ENCODE data around the gene ABCG5.

Gene ABCG5

GRCh38 chr2:43810452-43810851 is 28.2 kb downstream of the ABCG5 start:
- no peak overlapping the region for H3K4me3 ChIP-seq (ENCODE audit: low read length)
- no peak for TF ChIP-seq ZNF274 (IDR thresholded peaks at IDR 0.05; ENCODE audit: low read depth, low read length)

DNA sequence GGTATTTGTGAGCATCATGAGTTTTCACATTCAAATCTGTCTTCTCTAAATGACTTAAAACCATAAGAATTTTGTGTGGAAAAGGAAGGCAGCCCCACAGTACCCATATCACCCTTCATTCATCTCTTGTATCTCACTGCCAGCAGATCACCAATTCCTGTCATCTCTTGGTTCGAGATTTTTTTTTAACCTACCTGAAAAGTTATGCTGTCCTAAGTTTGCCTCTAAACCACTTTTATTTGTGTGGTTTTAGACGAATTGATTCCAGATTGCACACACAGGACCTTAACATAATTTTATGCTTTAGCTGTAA is 32.0 kb downstream of the ABCG5 start:
- no peak for TF ChIP-seq ZNF274 (IDR thresholded peaks at IDR 0.05; ENCODE audit: low read depth, low read length)

GRCh38 chr2:43803113-43803512 is 35.5 kb downstream of the ABCG5 start:
- TF ChIP-seq ZNF274 (IDR thresholded peaks at IDR 0.05; ENCODE audit: low read depth, low read length), result no peak
- H3K4me3 ChIP-seq (ENCODE audit: low read length), result no peak overlapping the region

More for the DNA sequence above, 32.0 kb downstream of the ABCG5 start:
- H3K4me3 ChIP-seq (ENCODE audit: low read length), result no peak overlapping the region

DNA sequence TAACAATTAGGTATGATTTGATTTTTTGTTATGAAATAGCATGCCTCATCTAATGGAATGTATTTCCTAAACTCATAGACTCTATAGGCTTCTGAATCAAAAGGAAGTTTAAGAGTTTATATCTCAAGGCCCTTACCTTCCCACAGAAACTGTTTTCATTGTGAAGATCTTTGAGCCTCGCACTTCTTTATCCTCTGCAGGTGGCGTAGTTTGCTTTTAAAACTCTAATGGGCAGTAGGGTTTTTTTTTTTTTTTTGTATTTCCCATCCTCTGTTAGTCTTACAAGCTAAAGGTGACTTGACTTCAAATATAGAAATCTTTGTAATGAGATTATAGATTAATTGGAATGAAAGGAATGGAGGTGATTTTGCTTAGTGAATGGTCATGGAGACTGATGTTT is 36.5 kb downstream of the ABCG5 start:
- no peak for TF ChIP-seq ZNF274 (IDR thresholded peaks at IDR 0.05; ENCODE audit: low read depth, low read length)
- H3K4me3 ChIP-seq (ENCODE audit: low read length), result no peak overlapping the region

GRCh38 chr2:43800894-43801293 is 37.7 kb downstream of the ABCG5 start:
- H3K4me3 ChIP-seq (ENCODE audit: low read length), result no peak overlapping the region
- TF ChIP-seq ZNF274 (IDR thresholded peaks at IDR 0.05; ENCODE audit: low read depth, low read length), result no peak

DNA sequence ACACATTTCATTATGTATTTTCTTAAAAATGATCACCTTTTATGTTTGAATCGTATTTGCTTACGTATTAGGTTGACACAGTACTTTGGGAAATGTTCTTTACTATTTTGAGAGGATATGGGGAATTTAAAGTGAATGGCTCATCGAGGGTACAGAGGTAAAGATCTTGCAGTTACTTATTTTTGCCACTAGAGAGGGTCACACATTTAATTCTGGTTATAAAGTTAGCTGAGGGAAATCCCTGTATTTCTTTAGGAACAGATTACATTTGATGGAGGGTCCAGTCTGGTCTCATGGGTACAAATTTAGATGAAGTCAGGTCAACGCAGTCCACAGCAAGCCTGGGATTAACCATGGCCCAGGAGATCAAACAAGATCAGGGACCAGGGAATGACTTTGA is 40.3 kb downstream of the ABCG5 start:
- no peak overlapping the region for H3K4me3 ChIP-seq (ENCODE audit: low read length)
- TF ChIP-seq ZNF274 (IDR thresholded peaks at IDR 0.05; ENCODE audit: low read depth, low read length), result no peak

- no peak overlapping the region for H3K4me3 ChIP-seq (ENCODE audit: low read length)
- no peak for TF ChIP-seq ZNF274 (IDR thresholded peaks at IDR 0.05; ENCODE audit: low read depth, low read length)
These were observed 42.4 kb downstream of the ABCG5 start for GRCh38 chr2:43796206-43796605.

GRCh38 chr2:43794956-43795355 is 43.7 kb downstream of the ABCG5 start:
- no peak for TF ChIP-seq ZNF274 (IDR thresholded peaks at IDR 0.05; ENCODE audit: low read depth, low read length)
- H3K4me3 ChIP-seq (ENCODE audit: low read length), result no peak overlapping the region

DNA sequence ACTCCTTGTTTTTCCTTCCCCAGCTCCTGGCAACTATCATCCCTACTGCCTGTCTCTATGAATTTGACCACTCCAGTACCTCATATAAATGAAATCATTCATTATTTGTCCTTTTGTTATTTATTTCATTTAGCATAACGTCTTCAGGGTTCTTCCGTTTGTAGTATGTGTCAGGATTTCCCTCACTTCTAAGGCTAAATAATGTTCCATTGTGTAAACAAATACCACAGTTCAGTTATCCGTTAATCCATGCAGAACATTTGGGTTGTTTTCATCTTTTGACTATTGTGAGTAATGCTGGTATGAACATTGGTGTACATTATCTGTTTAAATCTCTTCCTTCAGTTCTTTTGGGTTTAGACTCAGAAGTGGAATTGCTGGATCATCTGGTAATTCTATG is 46.0 kb downstream of the ABCG5 start:
- TF ChIP-seq ZNF274 (IDR thresholded peaks at IDR 0.05; ENCODE audit: low read depth, low read length), result no peak
- no peak overlapping the region for H3K4me3 ChIP-seq (ENCODE audit: low read length)

DNA sequence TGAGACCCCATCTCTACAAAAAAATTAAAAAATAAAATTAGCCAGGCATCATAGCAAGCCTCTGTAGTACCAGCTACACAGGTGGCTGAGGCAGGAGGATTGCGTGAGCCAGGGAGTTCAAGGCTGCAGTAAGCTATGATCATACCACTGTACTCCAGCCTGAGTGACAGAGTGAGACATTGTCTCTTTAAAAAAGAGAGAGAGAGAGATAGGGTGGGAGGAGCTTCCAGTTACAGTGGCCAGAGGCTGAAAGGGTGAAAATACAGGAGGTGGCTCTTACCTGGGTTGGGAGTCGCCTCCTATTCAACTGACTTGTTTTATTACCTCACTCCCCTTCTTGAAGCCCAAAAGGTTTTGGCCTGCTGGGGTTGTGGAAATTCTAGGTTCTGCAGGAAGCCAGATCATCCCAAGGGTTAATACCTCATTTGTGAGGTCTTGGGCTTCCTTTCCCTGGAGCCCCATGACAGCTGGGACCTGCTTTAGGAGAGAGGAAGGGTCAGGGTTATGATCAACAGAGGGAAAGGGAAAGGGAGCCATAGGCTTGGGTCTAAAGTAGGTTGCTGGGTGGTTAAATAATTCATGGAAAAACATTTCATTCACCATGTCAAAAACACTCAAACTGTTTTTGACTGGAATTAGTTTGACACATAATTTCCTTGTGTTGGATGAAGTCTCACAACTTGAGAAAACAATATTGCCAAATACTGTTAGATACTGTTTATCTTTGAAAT is 47.4 kb downstream of the ABCG5 start:
- no peak overlapping the region for H3K4me3 ChIP-seq (ENCODE audit: low read length)
- no peak for TF ChIP-seq ZNF274 (IDR thresholded peaks at IDR 0.05; ENCODE audit: low read depth, low read length)

DNA sequence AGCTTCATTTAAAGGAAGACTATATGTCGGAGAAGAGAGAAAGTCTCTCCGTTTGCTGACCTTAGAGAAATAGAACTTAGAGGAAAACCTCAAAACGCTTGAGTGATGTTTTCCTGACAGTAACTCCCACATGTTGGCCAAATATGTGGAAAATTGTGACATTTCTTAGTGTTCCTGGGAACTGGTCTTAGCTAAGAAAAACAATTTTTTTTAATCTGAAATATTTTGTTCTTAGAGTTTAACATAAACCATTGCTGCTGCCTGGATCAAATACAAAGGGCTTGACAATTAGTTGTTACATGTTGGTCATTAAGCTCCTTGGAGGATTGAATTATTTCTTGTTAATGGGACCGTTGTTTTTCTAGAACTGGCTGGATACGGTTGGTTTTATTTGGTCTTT is 48.5 kb downstream of the ABCG5 start:
- H3K4me3 ChIP-seq (ENCODE audit: low read length), result no peak overlapping the region
- TF ChIP-seq ZNF274 (IDR thresholded peaks at IDR 0.05; ENCODE audit: low read depth, low read length), result no peak

DNA sequence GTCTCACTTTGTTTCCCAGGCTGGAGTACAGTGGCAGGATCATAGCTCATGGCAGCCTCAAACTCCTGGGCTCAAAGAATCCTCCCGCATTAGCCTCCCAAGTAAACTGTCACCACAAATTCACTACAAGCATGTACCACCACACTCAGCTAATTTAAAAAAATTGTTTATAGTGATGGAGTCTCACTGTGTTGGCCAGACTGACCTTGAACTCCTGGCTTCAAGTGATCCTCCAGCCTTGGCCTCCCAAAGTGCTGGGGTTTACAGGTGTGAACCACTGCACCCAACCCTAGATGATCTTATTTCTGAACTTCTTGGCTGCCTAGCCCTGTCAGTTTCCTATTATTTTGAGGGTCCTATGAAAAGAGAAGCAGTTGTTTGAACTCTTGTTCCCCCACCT is 50.0 kb downstream of the ABCG5 start:
- no peak for TF ChIP-seq ZNF274 (IDR thresholded peaks at IDR 0.05; ENCODE audit: low read depth, low read length)
- no peak overlapping the region for H3K4me3 ChIP-seq (ENCODE audit: low read length)

DNA sequence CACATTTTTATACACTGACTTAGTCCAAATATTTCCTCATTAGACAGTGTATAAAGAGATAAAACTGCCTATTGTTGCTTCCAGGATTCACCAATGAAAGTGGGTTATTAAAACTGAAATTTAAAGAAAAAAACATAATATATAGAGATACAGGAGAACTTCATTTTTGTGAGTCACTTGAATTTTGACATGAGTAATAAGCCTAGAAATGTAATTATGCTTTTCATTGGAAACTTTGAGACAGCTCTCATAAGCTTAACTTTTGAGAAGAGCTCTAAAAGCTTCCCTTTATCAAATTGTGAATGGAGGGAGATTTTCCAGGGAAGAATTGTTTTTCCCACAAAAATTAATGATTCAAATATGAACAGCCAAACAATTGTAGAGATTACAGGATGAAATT is 50.7 kb downstream of the ABCG5 start:
- no peak for TF ChIP-seq ZNF274 (IDR thresholded peaks at IDR 0.05; ENCODE audit: low read depth, low read length)
- H3K4me3 ChIP-seq (ENCODE audit: low read length), result no peak overlapping the region

GRCh38 chr2:43778233-43778632 is 60.4 kb downstream of the ABCG5 start:
- no peak for TF ChIP-seq ZNF274 (IDR thresholded peaks at IDR 0.05; ENCODE audit: low read depth, low read length)
- no peak overlapping the region for H3K4me3 ChIP-seq (ENCODE audit: low read length)

- TF ChIP-seq ZNF274 (IDR thresholded peaks at IDR 0.05; ENCODE audit: low read depth, low read length), result no peak
These were observed 61.2 kb downstream of the ABCG5 start for GRCh38 chr2:43777306-43777926.

DNA sequence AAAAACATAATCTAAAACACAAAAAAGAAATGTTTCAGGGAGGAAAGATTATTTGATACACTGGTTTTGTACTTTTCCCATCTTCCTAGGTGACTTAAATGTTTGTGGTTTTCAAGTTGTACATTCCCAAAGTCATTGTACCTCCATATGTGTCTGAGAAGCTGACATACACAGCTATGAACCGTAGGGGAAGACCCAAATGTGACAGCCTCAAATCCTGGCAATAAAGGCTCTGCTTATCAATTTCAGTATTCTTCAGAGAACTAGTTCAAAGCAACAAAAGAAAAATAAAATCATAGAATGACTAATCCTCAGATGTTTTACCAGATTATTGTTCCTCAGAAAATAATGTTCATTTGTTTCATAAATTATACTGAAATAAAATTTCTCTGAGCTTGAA is 62.3 kb downstream of the ABCG5 start:
- no peak for TF ChIP-seq ZNF274 (IDR thresholded peaks at IDR 0.05; ENCODE audit: low read depth, low read length)
- no peak overlapping the region for H3K4me3 ChIP-seq (ENCODE audit: low read length)

More at GRCh38 chr2:43777306-43777926, 61.2 kb downstream of the ABCG5 start:
- H3K4me3 ChIP-seq (ENCODE audit: low read length), result no peak overlapping the region

Measured in GM08714 (cell line).